Measurements from ENCODE around the gene ADCY3.

ADCY3 gene

GRCh38 chr2:24831221-24832072 is 88.6 kb downstream of the ADCY3 start:
- DNase-seq (ENCODE audit: low read depth) = no peak
- H3K4me3 ChIP-seq (ENCODE audit: low read depth, low read length) = no peak overlapping the region
- no peak for TF ChIP-seq CTCF (IDR thresholded peaks at IDR 0.05; ENCODE audit: control insufficient read depth, extremely low read depth, insufficient read depth)

- no peak overlapping the region for H3K4me3 ChIP-seq (ENCODE audit: low read depth, low read length)
- DNase-seq (ENCODE audit: low read depth) = no peak
- no peak for TF ChIP-seq CTCF (IDR thresholded peaks at IDR 0.05; ENCODE audit: control insufficient read depth, extremely low read depth, insufficient read depth)
Measured at GRCh38 chr2:24830786-24831185, 89.3 kb downstream of the ADCY3 start.

- no peak for DNase-seq (ENCODE audit: low read depth)
- H3K4me3 ChIP-seq (ENCODE audit: low read depth, low read length) = no peak overlapping the region
- no peak; the same call in 1 of the 2 replicates for TF ChIP-seq CTCF (IDR thresholded peaks at IDR 0.05; ENCODE audit: control insufficient read depth, extremely low read depth, insufficient read depth)
Measured at GRCh38 chr2:24830351-24830750, 89.7 kb downstream of the ADCY3 start.

GRCh38 chr2:24828238-24828996 is 91.6 kb downstream of the ADCY3 start:
- TF ChIP-seq CTCF (IDR thresholded peaks at IDR 0.05; ENCODE audit: control insufficient read depth, extremely low read depth, insufficient read depth) = no peak

GRCh38 chr2:24827321-24828237 is 92.5 kb downstream of the ADCY3 start:
- peak; percentile 68 for DNase-seq (ENCODE audit: low read depth)
- no peak overlapping the region for H3K4me3 ChIP-seq (ENCODE audit: low read depth, low read length)
- TF ChIP-seq CTCF (IDR thresholded peaks at IDR 0.05; ENCODE audit: control insufficient read depth, extremely low read depth, insufficient read depth) = peak; percentile 86

More at GRCh38 chr2:24828238-24828996, 91.6 kb downstream of the ADCY3 start:
- no peak for DNase-seq (ENCODE audit: low read depth)
- H3K4me3 ChIP-seq (ENCODE audit: low read depth, low read length) = no peak overlapping the region

GRCh38 chr2:24826773-24827145 is 93.3 kb downstream of the ADCY3 start:
- no peak overlapping the region for H3K4me3 ChIP-seq (ENCODE audit: low read depth, low read length)
- no peak for TF ChIP-seq CTCF (IDR thresholded peaks at IDR 0.05; ENCODE audit: control insufficient read depth, extremely low read depth, insufficient read depth)
- DNase-seq (ENCODE audit: low read depth) = no peak
